ENCODE measurements around the gene NPS.

NPS gene

GRCh38 chr10:127549009-127549408 is at the start of gene NPS:
Gene NPS (plus strand): TSS chr10:127549309. CDS start chr10:127549369, 60 bp downstream.
- no peak for DNase-seq

- DNase-seq = no peak
Observed at GRCh38 chr10:127500127-127500526, 49.0 kb upstream of the NPS start.

- no peak for DNase-seq
Observed at GRCh38 chr10:127506094-127506493, 43.0 kb upstream of the NPS start.

GRCh38 chr10:127522298-127522697 is 26.8 kb upstream of the NPS start:
- no peak for DNase-seq

- DNase-seq = no peak
Observed at GRCh38 chr10:127523476-127523875, 25.6 kb upstream of the NPS start.

GRCh38 chr10:127524229-127524628 is 24.9 kb upstream of the NPS start:
- DNase-seq = no peak

GRCh38 chr10:127524908-127525665 is 24.0 kb upstream of the NPS start:
- DNase-seq = no peak

- no peak for DNase-seq
Observed at GRCh38 chr10:127525686-127526085, 23.4 kb upstream of the NPS start.

GRCh38 chr10:127526161-127526560 is 22.9 kb upstream of the NPS start:
- no peak for DNase-seq

- DNase-seq = no peak
Observed at GRCh38 chr10:127527320-127527719, 21.8 kb upstream of the NPS start.

GRCh38 chr10:127527891-127528290 is 21.2 kb upstream of the NPS start:
- DNase-seq = no peak

- no peak for DNase-seq
Observed at GRCh38 chr10:127532193-127532592, 16.9 kb upstream of the NPS start.

- DNase-seq = no peak
Observed at GRCh38 chr10:127532659-127533058, 16.4 kb upstream of the NPS start.

GRCh38 chr10:127534074-127534473 is 15.0 kb upstream of the NPS start:
- no peak for DNase-seq

- no peak for DNase-seq
Observed at GRCh38 chr10:127534496-127534895, 14.6 kb upstream of the NPS start.

- DNase-seq = no peak
Observed at GRCh38 chr10:127535802-127536515, 13.2 kb upstream of the NPS start.

GRCh38 chr10:127536972-127537760 is 11.9 kb upstream of the NPS start:
- DNase-seq = no peak

- no peak for DNase-seq
Observed at GRCh38 chr10:127537924-127538323, 11.2 kb upstream of the NPS start.

GRCh38 chr10:127548022-127548421 is 1.1 kb upstream of the NPS start:
- DNase-seq = no peak

GRCh38 chr10:127550861-127551260 is 1.8 kb downstream of the NPS start:
- no peak for DNase-seq

- no peak for DNase-seq
Observed at GRCh38 chr10:127552446-127552845, 3.3 kb downstream of the NPS start.

- DNase-seq = no peak
Observed at GRCh38 chr10:127553417-127553816, 4.3 kb downstream of the NPS start.

GRCh38 chr10:127556916-127557315 is 7.8 kb downstream of the NPS start:
- DNase-seq = no peak

- no peak for DNase-seq
Observed at GRCh38 chr10:127561647-127562046, 12.5 kb downstream of the NPS start.

Measured in NCI-H1048 (cell line).